Left forelimb (tissue), 1 donor: Measurements from ENCODE around the gene EEPD1.
"Not testable (repeated sequence)": the region's sequence is repeated elsewhere in the genome, so short reads cannot be mapped to it uniquely, and the experiment has no call there.

Experiments
- DNase-seq: peaks from one replicate; pipeline ENCODE4 v3.0.0-alpha.2; 2018; ENCODE audit warnings: low spot score

EEPD1 gene

DNA sequence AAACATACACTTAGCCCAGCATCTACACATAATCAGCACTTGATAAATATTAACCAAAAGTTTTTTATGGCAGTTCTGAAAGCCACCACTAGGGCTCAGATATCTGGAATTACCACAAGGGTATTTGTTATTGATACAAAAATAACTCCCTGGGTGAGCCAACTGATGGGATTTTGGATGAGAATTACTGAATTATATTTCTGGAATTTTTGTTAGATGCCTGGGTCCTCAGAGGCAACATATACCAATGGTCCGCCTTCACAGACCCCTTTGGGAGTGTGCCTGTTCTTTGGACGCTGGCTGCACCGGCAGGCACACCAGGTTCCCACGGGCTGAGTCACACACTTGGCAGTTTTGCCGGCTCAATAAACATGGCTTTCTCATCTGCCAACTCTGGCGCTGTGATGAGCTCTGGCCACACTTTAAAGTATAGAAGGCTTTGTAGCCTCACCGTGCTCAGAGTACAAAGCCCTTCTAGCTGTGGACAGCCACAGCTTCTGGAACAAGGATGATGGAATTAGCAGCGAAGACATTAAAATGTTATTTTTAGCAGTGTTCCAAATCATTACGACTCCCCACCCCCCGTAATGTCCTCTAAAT, 24.5 kb upstream of the EEPD1 start:
- no peak for DNase-seq

DNA sequence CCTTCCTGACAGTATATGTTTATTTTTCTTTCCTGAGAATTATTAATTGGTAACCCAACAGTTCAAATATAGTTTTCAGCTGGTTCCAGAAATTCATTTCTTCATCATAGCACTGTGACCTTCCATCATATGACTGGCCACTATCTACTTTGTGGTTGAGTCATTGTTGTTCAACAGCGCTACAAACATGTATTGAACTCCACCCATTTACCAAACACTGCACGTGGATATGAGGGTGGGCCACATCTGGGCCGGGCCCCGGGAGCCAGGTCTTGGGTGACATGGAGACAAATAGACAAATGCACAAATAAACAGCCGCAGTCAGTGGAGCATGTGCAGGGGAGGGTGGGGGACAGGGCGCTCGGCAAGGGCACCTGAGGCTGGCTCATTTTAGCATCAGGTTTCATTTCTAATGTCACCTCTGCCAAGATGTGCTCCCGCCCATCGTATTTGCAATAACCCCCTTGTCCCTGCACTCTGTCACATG, 24.0 kb upstream of the EEPD1 start:
- DNase-seq: no peak

DNA sequence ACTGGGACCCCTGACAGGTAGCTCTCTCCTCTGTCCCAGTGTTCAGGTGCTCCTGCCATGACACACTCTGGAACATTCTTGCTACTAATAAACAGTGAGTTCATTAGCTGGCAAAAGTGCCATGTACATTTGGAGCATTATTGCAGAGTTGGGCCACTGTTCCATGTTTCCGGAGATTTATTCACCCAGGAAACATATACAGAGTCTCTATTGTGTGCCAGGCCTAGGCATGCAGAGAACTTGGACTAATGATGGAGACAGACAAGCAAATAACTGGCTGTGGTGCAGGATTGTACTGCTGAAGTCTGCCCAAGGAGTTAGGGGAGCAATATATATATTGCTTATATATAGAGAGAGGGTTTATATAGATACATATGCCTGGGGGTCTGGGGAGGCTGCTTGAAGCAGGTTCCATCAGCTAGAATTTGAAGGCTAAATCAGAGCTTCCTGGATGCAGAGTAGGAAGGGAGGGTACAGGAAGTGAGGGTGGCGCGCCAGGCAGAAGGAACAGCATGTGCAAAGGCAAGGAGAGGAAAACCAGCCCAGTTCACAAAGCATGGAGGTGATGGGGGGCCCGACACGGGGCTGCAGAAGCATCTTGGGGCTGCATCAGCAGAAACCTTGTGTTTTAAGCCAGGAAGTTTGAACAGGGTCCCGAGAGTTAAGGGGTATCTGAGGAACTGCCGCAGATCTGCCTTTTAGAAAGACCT, 22.7 kb upstream of the EEPD1 start:
- DNase-seq: no peak

DNA sequence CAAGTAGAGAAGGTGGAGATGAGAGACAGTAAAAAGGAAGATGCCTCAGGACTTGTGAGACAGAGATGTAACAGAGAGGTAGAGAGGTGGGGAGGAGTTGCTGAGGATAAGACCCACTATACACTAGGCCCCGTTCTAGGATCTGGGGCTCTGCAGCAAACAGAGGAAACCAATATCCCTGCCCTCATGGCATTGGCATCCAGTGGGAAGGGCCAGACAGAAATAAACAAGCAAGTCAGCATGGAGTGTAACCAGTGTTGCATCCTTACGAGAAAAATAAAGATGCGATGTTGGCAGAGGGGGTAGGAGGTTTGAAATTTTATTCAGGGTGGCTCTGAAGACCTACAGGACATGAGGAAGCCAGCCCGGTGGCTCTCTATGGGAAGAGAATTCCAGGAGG, 22.0 kb upstream of the EEPD1 start:
- DNase-seq: no peak

DNA sequence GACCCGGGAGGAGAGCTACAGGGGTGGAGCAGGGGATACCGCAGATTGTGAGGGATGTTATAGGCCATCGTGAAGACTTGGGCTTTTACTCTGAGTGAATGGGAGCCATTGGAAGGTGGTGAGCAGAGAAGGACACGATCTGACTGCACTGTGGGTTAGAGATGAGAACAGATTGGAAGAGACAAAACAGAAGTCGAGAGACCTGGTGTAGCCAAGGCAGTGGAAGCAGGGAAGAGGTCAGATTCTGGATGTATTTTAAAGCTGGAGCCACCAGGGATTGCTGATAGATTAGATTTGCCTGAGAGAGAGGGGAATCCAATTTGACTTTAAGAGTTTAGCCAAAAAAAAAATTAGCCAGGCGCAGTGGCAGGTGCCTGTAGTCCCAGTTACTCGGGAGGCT, 21.6 kb upstream of the EEPD1 start:
- no peak for DNase-seq

DNA sequence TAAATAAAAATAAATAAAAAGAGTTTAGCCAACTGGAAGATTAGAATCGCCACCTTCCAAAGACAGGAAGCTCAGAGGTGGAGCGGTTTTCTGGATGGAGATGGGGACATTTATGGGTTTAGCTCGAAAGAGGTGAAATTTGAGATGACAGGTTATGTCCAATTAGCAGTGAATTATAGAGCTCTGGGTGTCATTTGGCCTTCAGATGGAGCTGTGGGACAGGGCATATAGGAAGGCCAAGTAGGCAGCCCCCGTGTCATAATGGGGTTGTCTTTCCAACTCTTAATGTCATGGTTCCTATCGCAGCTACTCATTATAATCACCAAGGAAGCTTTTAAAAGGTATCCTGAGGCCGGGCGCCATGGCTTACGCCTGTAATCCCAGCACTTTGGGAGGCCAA, 21.0 kb upstream of the EEPD1 start:
- DNase-seq: no peak

DNA sequence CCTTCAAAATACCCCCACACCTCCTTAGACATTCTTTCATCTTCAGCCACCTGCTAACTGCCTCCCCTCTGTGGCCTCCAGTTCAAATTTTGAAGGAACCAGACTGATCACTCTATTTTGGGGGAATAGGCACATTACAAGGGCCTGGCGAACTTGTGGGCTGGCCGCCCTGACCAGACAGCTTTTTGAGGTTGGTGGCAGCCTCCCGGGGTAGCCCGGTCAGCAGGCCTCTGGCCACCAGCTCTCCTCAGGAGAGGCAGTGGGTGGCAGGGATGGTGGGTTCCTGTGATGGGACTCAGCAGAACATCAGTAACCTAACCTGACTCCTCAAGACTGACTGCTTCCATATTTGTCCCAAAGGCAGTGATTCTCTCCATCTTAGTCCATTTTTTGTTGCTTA, 17.4 kb upstream of the EEPD1 start:
- DNase-seq: no peak

DNA sequence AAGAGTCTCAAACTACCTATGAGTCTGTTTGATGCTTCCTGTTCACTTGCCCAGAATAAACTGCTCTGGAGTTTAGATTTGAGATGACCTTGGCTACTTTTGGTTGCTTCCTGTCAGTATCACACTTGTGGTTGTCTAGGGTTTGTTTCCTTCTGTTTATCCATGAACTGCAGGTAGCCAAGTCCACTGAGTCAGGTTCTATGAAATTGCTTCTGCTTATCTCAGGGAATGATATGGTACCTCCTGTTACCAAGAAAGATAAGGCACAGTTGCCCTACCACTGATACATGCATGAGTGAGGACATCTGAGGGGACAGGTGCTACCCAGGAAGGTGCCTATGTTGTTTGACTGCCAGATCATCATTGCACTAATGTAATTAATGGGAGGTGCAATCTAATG, 15.8 kb upstream of the EEPD1 start:
- DNase-seq: no peak

DNA sequence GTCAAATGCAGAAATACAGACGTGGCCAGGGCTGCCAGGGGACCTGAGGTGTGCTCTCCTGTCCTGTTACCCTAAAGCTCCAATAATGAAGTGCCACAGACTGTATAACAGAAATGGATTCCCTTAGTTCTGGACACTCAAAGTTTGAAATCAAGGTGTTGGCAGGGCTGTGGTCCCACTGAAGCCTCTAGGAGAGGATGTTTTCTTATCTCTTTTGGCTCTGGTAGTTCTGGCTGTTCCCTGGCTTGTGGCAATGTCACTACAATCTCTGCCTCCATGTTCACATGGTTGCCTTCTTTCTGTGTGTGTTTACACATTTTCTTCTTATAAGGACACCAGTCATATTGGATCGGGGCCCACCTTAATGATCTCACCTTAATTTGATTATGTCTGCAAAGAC, 15.3 kb upstream of the EEPD1 start:
- DNase-seq: no peak

DNA sequence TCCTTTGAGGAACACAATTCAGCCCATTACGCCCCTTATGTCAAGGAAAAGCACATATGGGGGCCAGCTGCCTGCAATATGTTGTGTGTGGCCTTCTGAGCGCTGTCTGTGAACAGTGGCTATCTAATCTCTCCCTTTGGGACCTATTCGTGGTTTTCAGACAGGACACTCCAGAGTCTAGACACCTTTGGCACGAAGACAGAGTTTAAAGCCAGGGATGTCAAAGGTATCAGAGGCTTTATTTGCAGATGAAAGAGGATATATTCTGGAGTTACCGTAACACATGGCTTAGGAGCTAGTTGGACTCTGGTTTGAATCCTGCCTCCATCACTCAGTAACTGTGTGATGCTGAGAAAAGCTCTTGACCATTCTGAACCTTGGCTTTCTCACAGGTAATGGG, 14.8 kb upstream of the EEPD1 start:
- no peak for DNase-seq

DNA sequence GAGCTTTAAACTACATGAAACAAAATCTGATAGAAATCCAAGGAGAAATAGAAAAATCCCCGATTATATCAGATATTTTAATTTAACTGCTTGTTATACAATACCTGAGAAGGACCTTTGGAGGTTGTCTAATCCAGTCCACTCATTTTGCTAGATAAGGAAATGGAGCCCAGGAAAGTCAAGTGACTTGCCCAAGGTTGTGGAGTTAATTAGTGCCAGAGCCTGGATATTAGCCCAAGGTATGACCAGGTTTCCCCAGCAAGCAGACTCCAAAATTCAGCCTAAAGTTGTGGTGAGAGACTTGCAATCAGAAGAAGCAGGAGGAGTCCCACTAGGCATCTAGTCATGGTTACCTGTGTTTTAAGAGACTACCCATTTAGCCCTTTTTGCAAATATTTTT, 11.7 kb upstream of the EEPD1 start:
- DNase-seq: no peak

DNA sequence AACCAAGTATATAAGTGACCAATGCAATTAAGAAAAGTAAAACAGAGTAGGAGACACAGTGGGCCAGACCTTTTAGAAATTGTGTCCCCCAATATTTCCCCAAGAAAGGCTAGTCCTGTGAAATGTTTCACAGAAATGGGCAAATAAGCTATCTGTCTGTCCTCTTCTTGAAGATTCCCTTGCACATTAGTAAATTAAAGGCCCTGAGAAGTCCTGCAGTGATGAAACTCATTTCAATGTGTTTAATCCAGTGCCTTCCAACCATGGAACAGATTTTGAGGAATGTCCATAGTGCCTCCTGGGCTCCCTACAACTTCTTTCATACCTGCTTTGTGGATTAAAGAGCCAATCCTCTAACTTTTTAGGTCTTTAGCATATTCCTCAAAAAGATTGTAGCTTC, 11.2 kb upstream of the EEPD1 start:
- DNase-seq: no peak

DNA sequence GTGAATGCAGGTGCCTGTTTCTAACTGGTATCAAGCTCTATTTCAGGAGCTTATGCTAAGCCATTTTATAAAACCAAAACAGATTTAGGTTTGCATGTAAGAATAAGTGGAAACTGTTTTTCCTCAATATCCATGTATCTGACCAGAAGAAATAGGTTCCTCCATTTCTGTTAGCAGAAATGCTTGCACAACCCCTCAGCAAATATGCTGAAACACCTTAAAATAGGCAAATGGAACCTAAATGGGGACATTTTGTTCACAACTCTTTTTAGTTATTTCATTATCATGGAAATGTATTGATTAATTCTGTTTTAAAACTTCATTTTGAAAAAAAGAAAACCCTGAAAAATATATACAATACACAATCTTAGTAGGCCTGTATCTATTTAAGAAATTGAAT, 8.9 kb upstream of the EEPD1 start:
- DNase-seq: no peak

DNA sequence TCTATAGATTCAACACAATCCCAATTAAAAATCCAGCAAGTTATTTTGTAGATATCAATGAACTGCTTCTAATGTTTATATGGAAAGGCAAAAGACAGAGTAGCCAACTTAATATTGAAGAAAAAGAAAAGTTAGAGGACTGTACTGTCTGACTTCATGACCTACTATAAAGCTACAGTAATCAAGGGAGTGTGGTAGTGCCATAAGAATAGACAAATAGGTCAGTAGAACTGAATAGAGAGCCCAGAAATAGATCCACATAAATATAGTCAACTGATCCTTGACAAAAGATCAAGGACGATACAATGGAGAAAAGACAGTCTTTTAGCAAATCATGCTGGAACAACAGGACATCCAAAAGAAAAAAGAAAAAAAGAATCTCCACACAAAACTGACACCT, 7.4 kb upstream of the EEPD1 start:
- DNase-seq: no peak

DNA sequence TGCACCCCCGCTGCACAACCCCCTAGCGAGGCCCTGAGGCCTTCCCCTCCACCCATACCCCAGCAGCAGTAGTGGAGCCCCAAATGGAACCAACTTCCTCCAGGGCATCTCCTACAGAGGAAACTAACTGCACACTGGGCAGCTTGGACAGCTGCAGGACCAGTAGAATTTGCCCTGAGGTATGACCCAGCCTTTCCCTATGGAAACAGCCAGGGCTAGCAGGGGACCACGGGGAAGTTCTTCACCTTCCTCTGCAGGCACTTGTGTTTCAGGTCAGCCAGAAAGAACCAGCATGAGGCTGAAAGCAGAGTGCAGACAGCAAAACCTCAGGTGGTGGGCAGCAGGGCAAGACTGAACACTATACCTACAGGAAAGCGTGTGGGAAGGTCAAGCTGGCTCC, 5.7 kb upstream of the EEPD1 start:
- DNase-seq: no peak

DNA sequence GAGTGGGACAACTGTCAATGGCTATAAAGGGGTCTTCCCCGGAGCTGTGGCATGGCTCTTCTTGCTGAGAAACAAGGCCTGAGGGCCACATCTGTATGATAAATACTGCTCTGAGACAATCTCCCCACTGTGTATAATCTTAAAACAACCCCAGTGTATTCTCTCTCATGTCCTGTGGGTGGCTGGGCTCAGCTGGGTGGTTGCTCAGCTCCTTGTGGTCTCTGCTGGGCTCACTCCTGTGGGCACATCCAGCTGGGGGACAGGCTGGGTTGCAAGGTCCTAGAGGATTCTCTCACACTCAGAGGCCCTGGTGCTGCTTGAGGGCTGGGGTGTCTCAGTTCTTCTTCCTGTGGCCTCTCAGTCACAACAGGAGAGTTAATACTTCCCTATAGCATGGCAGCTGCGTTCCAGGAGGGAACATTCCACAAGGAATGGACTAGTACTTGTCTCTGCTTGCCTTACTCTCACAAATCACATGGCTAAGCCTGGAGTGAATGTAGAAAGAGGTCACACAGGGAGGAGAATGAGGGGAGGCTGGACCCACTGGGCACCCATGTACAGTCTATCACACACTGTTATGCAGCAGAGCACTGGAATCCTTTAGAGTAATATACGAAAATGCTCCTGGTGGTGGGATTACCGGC, 4.5 kb upstream of the EEPD1 start:
- DNase-seq: no peak

DNA sequence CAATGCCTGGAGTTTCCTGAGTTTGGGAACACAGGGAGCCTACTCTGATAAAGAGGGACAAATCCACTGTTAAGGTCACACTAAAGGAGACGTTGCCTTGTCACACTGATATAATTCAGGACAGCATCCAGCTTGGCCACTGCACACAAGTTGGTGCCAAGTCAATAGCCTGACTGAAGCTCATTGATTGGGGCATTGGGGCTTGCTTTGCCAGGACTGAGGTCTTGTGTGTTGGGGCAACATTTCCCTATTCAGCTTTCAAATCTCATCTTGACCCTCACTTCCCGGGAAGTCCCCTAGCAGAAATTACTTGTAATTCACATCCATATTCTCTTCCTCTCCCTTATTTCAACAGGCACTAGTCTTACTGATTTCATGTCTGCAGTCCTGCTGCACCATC, 3.8 kb upstream of the EEPD1 start:
- not testable (repeated sequence) for DNase-seq

DNA sequence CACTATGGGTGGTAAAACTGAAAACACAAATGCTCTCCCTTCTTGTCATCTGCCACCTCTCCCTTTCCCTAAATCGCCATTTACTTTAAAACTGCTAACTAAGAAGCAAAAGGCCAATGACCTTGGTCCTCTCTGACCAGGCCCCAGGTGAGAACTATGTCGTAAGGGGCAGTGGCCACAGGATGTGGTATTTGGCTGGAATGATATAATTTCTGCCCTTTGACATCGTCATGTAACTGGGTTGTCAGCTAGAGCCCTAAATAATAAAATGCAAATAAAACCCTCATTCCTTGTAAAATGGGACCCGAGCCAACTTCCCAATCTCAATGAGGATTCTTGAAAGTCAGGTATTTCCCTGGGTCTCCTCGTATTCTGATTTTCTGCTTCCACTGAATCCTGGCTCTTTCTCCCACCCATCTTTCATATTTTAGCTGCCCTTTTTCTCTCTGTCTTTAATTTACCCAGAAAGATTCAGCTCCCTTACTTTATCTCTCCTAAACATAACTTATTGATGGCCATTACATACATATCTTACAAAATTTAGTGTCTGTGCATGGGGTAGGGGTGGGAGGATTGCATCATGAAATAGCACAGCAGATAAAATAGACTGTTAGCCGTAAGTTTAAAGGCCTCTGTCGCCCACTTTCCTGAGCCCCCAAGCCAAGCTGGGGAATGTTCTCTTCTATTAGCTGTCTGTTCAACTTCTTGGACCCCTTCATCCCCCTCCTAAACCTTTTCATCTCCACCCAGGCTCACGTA, 3.2 kb upstream of the EEPD1 start:
- DNase-seq: no peak

DNA sequence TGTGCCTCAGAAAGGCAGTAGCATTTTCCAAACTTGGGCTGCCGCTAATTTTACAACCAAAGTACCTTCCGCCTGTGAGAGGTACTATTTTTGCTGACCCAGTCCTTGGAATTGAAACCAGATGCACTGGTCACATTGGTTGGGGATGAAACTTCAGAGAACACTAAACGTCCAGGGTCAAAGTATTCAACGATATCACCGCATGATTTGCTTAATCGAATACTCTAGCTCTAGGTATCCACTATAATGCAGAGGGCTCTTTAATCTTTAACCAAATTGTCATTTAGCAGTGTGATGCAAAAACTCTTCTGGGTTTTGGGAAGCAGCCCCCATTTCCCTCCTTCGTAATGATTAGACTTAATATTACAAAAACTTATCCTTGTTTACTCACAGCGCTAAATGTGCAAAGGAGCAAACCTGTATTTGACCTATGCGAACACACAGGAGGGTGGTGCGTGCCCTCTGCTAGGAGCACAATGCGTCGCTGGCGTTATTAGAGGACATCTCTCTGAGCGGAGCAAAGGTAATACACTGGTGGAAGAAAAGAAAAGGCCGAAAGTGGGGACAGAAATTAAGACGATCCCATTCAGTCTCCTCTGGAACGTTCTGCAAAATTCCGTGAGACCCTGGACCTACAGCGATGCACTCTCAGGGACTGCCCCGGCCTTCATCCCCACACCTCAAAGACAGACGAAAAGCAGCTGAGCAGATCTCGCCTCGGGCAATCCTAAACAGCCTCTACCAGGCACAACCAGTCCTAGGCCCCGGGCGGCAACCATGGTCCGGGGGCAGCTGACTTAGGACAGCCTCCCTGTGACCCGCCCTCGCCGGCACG, 916 bp upstream of the EEPD1 start:
- no peak for DNase-seq

DNA sequence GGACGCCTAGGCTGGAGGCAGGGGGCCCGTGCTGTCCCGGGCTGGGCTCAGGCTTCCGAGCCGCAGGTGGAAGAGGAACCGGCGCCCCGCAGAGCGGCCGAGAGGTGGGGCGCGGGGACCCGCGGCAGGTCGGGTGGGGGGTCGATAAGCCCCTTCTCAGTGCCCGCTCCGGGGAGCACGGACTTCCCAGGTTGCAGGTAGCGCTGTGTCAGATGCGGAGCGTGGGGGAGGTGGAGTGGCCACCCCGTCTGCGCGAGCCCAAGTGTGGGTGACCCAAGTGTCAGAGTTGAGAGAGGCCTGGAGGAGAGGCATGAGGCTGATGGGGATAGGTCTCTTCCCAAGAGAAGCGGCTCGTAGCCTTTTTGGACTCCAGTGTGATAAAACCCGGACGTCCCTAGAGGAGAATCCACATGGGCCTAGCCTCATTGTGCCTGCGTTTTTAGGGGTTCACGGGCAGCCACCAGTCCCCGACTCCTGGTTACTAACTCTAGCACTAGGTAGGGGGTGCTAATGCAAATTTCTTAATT, 580 bp downstream of the EEPD1 start:
- DNase-seq: no peak
